HG02642 (cell line): Measurements from ENCODE around the gene DLAT.
"Not testable (repeated sequence)": the region's sequence is repeated elsewhere in the genome, so short reads cannot be mapped to it uniquely, and the experiment has no call there.

Experiments
- ATAC-seq: cut with Tn5 transposase; IDR thresholded peaks from one replicate; pipeline ENCODE4 v1.9.1; 2021; ENCODE audit warnings: mild to moderate bottlenecking; ENCODE audit not compliant: unreplicated experiment, poor library complexity

The DLAT gene

GRCh38 chr11:112004389-112004788 is 20.8 kb upstream of the DLAT start:
- peak; percentile 97 for ATAC-seq

- ATAC-seq = no peak
Observed at GRCh38 chr11:112005422-112006094, 19.6 kb upstream of the DLAT start.

DNA sequence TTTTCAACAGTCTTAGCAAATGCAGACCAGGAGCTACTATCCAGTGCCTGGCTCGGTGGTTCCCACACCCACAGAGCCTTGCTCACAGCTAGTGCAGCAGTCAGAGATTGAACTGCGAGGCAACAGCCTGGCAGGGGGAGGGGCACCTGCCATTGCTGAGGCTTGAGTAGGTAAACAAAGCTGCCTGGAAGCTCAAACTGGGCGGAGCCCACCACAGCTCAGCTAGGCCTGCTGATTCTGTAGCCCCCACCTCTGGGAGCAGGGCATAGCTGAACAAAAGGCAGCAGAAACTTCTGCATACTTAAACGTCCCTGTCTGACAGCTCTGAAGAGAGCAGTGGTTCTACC is 19.1 kb upstream of the DLAT start:
- not testable (repeated sequence) for ATAC-seq

GRCh38 chr11:112011451-112011850 is 13.8 kb upstream of the DLAT start:
- not testable (repeated sequence) for ATAC-seq

GRCh38 chr11:112012874-112013273 is 12.3 kb upstream of the DLAT start:
- ATAC-seq = no peak

DNA sequence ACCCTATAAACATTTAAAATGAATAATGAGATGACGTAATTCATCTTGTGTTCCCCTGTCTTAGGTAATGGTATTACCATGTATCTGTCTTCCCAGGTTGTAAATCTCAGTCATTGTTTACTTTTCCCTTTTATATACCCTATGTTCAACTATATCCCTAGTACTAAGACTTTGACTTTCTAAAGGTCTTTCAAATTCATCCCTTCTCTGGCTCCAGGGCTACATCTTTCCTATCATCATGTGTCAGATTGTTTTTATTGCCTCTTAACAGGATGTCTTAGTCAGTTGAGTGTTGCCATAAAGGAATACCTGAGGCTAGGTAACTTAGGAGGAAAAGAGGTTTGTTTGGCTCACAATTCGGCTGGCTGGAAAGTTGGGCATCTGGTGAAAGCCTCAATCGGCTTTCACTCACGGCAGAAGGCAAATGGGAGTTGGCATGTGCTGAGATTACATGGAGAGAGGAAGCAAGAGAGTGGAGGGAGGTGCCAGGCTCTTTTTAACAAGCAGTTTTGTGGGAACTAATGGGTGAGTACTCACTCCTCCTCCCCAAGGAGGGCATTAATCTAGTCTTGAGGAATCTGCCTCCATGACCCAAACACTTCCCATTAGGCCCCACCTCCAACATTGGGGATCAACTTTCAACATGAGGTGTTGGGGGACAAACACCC is 11.6 kb upstream of the DLAT start:
- ATAC-seq = no peak

- peak; percentile 87 for ATAC-seq
Observed at GRCh38 chr11:112016088-112016764, 9.0 kb upstream of the DLAT start.

DNA sequence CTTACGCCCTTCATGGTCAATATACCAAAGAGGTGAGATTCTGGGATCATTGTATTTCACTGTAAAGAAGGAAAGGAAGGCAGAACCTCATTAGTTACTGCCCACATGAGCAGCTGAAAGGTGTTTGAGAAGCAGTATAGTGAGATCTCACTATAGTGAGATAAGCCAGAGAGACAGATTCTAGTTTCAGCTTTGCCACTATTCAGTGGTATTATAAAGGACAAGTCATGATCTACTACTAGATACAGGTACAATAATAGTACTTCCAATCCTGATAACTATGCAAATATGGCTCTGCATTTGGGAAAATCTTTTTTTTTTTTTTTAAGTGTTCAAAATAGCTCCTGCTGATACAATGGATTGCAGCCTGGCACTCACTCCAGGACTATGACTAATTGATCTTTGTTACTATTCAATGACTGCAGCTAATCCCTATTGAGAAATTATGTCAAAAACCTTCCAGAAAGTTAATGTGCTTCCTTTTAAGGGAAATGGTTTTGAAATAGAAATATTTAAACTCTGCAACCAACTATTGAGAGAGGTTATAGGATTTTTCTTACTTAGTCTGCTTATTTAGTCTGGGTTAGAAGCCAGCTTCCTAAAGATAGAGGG is 8.3 kb upstream of the DLAT start:
- ATAC-seq = peak; percentile 43

DNA sequence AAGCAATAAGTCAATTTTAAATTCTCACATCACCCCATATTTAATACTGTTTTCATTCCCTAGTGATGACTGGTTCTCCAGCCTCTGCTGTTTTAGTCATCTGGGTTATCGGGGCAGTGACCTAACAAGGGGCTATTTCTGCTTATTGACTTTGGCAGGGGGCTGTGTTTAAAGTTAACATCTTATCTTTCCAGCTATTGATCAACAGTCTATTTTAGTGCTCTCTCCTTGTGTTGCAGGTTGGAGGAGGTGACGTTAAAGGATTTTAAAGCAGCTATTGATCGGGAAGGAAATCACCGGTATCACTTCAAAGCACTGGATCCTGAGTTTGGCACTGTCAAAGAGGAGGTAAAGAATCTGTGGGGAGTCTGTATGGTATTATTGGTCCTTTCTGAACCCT is 7.7 kb upstream of the DLAT start:
- ATAC-seq = no peak

GRCh38 chr11:112019066-112019465 is 6.1 kb upstream of the DLAT start:
- ATAC-seq = no peak

DNA sequence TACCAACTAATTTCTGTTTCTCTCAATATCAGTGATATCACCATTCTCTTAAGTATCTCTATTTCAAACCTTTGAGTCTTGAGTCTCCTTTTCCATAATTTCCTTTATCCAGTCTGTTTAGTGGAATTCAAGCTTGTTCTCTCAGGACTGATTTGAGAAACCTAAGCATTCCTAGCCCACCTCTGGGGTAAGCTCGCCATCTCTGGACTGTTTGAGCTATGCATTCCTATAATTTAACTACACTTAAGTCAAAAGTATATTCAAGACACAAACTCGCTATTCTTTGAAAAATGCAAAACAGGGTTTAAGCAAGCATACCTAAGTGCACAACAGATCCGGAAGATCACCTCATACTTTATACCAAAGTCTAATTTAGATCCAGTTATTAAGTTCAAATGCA is 2.1 kb upstream of the DLAT start:
- no peak for ATAC-seq

DNA sequence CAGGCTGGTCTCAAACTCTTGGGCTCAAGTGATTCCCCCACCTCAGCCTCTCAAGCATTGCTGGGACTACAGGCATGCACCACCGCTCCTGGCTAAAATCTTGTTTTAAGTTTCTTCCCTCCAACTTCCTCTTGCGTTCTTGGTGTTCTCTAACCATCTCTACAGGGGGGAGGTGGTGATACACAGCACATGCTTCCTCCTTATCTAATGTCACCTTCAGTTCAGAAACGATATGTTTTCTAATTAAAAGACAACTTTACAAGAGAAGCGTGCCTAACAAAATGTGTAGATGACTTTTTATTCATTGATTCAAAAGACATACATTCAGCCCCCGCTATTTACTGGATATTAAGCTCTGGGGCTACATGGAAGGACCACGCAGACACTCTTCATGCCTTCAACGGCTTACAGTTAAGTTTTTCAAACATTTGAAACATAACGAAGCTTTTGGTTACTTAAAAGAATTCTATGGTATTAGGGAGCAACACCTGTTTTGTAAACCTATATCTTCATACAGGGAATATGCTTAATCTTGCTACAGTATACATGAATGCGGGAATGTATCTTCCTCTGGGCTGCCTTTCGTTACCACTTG is 933 bp upstream of the DLAT start:
- peak; percentile 31 for ATAC-seq

GRCh38 chr11:112025707-112026106 is 499 bp downstream of the DLAT start:
- no peak for ATAC-seq

DNA sequence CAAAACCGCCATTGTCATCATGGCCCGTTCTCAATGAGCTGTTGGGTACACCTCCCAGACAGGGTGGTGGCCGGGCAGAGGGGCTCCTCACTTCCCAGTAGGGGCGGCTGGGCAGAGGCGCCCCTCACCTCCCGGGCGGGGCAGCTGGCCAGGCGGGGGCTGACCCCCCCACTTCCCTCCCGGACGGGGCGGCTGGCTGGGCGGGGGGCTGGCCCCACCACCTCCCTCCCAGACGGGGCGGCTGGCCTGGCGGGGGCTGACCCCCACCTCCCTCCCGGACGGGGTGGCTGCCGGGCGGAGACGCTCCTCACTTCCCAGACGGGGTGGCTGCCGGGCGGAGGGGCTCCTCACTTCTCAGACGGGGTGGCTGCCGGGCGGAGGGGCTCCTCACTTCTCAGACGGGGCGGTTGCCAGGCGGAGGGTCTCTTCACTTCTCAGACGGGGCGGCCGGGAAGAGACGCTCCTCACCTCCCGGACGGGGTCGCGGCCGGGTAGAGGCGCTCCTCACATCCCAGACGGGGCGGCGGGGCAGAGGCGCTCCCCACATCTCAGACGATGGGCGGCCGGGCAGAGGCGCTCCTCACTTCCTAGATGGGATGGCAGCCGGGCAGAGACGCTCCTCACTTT is 1.7 kb downstream of the DLAT start:
- not testable (repeated sequence) for ATAC-seq

DNA sequence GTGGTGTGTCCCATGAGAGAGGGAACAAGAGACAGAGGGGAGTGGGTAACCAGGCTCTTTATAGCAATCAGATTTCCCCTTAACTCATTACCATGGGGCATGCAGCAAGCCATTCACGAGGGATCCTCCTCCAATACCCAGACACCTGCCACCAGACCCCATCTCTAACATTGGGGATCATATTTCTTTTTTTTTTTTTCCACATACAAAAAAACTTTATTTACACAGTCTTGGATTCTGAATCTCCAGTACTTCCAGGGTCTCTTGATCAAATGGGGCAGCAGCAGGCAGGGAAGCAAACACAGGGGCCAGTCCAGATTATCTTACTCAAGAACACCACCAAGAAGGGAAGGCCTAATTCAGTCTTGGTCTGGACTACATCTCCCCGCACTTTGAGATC is 4.3 kb downstream of the DLAT start:
- no peak for ATAC-seq

DNA sequence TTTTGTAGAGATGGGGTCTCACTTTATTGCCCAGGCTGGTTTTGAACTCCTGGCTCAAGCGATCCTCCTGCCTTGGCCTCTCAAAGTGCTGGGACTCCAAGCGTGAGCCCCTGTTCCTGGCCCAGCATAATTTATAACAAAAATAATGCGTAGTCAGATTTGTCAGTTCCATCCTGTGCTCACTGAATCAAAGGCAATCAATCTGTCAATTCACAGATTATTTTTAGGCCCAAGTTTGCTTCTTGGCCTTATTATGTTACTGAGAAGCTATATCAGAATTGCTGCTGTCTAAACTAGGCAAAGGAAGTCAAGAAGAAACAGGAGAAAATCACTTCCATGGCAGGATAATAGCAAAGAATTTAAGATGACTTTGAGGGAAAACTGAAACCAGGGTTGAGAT is 8.7 kb downstream of the DLAT start:
- ATAC-seq = no peak

DNA sequence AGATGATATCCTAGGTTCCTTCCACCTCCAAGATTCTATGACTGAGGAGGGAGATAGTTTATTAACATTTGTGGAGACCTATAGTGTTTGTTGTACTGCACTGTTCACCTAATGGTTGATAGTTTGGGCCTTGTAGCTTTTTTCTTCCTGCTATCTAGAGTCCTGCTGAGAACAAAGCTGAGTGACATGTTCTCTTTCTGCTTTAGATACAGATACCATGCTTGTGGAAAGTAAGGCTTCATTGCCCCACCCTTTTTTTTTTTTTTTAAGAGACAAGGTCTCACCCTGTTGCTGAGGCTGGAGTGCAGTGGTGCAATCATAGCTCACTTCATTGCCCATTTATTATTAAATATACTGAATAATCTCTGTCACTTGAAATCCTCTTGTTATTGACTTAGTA is 12.3 kb downstream of the DLAT start:
- ATAC-seq = no peak

GRCh38 chr11:112042161-112042960 is 17.2 kb downstream of the DLAT start:
- no peak for ATAC-seq

DNA sequence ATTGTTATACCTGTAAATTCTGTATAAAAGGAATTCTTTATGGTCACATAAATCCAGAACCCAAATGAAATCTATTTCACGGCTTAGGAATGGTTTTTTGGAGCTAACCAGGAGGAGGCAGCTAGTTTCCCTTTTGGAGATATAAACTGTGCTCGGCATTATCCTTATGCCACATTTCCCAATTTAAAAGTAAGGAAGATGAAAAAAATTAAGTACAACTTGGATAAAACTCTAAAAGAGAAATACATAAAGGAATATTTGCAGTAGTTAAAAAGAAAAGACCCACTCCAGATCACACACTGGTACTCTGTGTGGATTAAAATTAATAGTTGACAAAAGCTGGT is 17.7 kb downstream of the DLAT start:
- no peak for ATAC-seq

DNA sequence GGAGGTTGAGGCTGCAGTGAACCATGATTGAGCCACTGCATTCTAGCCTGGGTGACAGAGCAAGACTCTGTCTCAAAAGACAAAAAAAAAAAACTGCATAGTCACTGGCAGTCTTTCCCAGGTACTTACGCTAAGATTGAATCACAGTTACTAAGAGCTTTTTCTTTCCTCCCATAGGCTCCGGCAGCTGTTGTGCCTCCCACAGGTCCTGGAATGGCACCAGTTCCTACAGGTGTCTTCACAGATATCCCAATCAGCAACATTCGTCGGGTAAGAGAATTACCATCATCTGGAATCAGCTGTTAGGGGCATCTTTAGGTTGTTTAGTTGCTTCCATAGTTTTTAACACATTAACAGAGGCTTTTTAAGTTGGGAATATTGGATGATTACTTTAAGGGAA is 19.8 kb downstream of the DLAT start:
- no peak for ATAC-seq
